ENCODE data around the gene OR6C76. TPM values are rescaled to one million over a fixed set of nuclear protein-coding genes. Genes with fewer than 3 reads are reported as not detected.

Gene OR6C76
- total RNA-seq, 4 donors from 2014 or later = not detected

GRCh38 chr12:55470088-55470829 is 44.2 kb downstream of the OR6C76 start, which contains the start of gene OR6C70:
OR6C70 (minus strand) TSS chr12:55470138; CDS start chr12:55470138, 0 bp downstream.
- intact Hi-C loops (cut with DNase I; ENCODE audit: low total_unique reads) = no loop called here
- no peaks in the 10 kb centered on the region for H3K4me1 ChIP-seq
- H3K36me3 ChIP-seq = no peaks in the 10 kb centered on the region
- no peak within 1 kb of the TSS for H3K27ac ChIP-seq
- no peaks in the 10 kb centered on the region for H3K9me3 ChIP-seq
- TF ChIP-seq, protein P1, sequence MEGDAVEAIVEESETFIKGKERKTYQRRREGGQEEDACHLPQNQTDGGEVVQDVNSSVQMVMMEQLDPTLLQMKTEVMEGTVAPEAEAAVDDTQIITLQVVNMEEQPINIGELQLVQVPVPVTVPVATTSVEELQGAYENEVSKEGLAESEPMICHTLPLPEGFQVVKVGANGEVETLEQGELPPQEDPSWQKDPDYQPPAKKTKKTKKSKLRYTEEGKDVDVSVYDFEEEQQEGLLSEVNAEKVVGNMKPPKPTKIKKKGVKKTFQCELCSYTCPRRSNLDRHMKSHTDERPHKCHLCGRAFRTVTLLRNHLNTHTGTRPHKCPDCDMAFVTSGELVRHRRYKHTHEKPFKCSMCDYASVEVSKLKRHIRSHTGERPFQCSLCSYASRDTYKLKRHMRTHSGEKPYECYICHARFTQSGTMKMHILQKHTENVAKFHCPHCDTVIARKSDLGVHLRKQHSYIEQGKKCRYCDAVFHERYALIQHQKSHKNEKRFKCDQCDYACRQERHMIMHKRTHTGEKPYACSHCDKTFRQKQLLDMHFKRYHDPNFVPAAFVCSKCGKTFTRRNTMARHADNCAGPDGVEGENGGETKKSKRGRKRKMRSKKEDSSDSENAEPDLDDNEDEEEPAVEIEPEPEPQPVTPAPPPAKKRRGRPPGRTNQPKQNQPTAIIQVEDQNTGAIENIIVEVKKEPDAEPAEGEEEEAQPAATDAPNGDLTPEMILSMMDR (IDR thresholded peaks at IDR 0.05) = no peak
- no peak for TF ChIP-seq POLR2A (IDR thresholded peaks at IDR 0.05)
- no peak within 1 kb of the TSS for H3K4me3 ChIP-seq
- no peak for DNase-seq
- H3K27me3 ChIP-seq = no peaks in the 10 kb centered on the region

DNA sequence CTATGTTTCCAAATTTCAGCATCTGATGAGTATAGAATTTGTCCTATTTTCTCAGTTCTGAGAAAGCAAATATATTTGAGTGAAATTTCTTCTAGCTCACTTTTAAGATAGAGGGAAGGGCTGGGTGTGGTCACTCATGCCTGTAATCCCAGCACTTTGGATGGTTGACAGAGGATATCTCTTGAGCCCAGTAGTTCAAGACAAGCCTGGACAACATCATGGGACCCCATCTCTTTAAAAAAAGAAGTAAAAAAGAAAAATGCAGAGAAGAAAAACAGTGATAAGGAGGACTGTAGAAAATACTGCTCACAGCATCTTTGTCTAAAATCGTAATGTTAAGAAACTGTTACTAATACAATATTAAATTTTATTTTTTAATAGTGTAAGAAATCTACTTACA is 46.2 kb downstream of the OR6C76 start:
- no peak for TF ChIP-seq POLR2A (IDR thresholded peaks at IDR 0.05)
- TF ChIP-seq, protein P1 (IDR thresholded peaks at IDR 0.05) = no peak
- H3K27ac ChIP-seq = no peak overlapping the region
- no peaks in the 10 kb centered on the region for H3K4me1 ChIP-seq
- H3K36me3 ChIP-seq = no peaks in the 10 kb centered on the region
- intact Hi-C loops (cut with DNase I; ENCODE audit: low total_unique reads) = no loop called here
- no peaks in the 10 kb centered on the region for H3K9me3 ChIP-seq
- no peak overlapping the region for H3K4me3 ChIP-seq
- no peak for DNase-seq
- H3K27me3 ChIP-seq = no peaks in the 10 kb centered on the region

Other genes with a start within 250 kb of the OR6C76 start
- not detected for gene OR10A7, start 205.2 kb upstream of the OR6C76 start, total RNA-seq
- gene OR6C74, start 181.6 kb upstream of the OR6C76 start, total RNA-seq = not detected
- gene OR6C6, start 129.7 kb upstream of the OR6C76 start, total RNA-seq = not detected
- not detected for gene OR6C1, start 111.9 kb upstream of the OR6C76 start, total RNA-seq
- not detected for gene OR6C3, start 95.5 kb upstream of the OR6C76 start, total RNA-seq
- gene OR6C75, start 63.3 kb upstream of the OR6C76 start, total RNA-seq = not detected
- gene OR6C65, start 25.7 kb upstream of the OR6C76 start, total RNA-seq = not detected
- gene OR6C2, start 17.8 kb downstream of the OR6C76 start, total RNA-seq = not detected
- not detected for gene OR6C70, start 43.9 kb downstream of the OR6C76 start, total RNA-seq
- gene OR6C68, start 66.1 kb downstream of the OR6C76 start, total RNA-seq = not detected
- not detected for gene OR6C4, start 123.3 kb downstream of the OR6C76 start, total RNA-seq
- not detected for gene OR2AP1, start 146.2 kb downstream of the OR6C76 start, total RNA-seq
- not detected for gene OR10P1, start 210.6 kb downstream of the OR6C76 start, total RNA-seq